Retina (tissue), 1 donor: ENCODE results near the gene LIN37.
A peak's percentile ranks its signal among the peaks of the same experiment; 100 is the strongest.
"Not testable (repeated sequence)": the region's sequence is repeated elsewhere in the genome, so short reads cannot be mapped to it uniquely, and the experiment has no call there.

Experiments
- DNase-seq: peaks from one replicate; pipeline ENCODE4 v3.0.0-alpha.2; 2016

The LIN37 gene

DNA sequence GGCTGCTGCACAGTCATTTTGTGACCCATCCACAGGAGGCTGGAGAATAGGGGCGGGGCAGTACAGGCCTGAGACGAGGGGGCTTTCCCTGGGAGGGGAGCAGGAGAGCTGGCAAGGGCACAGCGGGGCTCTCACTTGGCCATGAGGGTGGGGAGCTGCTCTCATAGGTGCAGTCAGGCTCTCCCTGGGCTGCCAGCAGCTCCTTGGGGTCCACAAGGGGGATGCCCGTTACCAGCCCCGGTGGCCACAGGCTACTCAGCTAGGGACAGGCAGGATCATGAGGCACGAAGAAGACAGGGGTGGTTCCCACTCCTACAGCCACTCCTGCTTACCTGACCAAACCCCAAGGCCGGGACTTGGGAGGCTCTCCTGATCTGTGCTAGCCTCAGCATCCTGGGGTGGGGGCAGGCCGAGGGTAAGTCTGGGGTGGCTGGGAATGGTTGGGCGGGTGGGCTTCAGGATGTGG is 43.5 kb downstream of the LIN37 start:
- DNase-seq = no peak

DNA sequence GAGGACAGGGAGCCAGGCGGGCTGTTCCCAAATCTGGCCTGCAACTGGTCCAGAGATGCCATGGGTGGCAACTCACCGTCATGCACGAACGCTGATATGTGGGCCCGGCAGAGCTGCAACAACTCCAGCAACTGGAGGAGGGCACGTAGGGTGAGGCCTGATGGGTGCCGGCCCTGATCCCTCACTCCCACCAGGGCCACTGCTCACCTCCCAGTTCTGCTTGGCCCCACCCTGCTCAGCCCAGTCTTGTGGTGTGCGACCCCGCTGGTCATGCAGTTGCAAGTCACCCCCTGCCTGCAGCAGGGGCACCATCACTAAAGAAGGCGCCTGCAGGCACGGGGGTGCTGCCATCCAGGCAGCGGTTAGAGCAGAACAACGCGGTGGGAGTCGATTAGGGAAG is 43.9 kb downstream of the LIN37 start:
- DNase-seq = no peak

DNA sequence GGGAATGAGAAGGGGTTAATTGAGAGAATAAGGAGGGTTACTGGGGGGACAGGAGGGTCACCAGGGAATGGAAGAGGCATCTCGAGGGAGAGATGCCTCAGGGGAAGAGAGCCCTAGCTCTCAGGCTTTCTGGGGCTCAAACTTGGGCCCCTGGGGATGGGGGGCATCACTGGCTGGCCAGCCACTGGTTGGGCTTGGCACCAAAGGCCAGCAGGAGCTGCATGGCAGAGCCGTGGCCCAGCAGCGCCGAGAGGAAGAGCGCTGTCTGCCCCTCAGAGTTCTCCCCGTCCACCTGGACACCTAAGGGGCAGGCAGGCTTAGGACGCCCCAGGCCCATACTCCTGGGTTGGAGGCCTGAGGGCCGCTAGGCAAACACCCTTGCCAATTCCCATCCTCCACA is 44.5 kb downstream of the LIN37 start:
- DNase-seq = no peak

DNA sequence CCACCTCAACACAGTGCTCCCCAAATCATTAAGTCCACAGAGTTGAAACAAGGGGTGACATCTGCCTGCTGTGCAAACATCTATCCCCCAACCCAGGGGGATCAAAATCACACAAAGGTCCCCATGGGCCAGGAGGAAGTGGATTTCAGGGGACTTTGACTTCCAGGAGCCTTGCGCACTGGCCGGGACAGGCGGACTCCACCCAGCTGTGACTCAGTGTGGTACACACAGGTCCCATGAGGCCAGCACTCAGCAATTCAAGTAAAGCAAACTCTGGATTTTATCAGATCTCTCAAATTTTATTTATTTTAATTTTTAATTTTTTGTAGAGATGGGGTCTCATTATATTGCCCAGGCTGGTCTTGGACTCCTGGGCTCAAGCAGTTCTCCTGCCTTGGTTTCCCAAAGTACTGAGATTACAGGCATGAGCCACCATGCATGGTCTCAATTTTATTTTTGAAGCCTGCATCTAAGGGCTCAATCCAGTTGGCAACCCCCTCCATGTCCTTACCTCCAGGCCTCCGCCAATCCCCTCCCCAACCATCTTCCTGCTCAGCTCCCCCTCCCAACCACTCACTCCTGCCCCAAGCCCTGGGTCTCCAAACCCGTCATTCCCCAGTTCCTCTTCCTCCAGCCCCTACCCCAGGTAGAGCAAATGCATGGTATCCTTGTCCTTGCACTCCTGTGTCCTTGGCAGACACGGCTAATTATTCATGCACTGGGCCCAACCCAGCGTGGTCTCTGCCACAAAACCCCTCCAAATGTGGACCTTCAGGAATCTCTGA is 45.2 kb downstream of the LIN37 start:
- no peak for DNase-seq

DNA sequence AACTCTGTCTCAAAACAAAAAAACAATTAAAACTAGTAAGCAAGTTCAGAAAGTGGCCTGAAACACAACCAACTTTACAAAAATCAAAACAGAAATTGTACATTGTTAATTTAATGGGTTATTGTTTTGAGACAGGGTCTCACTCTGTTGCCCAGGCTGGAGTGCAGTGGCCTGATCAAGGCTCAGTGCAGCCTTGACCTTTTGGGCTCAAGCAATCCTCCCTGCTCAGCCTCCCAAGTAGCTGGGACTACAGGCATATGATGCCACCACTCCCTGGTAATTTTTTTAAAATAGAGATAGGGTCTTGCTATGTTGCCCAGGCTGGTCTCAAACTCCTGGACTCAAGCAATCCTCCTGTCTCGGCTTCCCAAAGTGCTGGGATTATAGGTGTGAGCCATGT is 47.2 kb downstream of the LIN37 start:
- DNase-seq = not testable (repeated sequence)

DNA sequence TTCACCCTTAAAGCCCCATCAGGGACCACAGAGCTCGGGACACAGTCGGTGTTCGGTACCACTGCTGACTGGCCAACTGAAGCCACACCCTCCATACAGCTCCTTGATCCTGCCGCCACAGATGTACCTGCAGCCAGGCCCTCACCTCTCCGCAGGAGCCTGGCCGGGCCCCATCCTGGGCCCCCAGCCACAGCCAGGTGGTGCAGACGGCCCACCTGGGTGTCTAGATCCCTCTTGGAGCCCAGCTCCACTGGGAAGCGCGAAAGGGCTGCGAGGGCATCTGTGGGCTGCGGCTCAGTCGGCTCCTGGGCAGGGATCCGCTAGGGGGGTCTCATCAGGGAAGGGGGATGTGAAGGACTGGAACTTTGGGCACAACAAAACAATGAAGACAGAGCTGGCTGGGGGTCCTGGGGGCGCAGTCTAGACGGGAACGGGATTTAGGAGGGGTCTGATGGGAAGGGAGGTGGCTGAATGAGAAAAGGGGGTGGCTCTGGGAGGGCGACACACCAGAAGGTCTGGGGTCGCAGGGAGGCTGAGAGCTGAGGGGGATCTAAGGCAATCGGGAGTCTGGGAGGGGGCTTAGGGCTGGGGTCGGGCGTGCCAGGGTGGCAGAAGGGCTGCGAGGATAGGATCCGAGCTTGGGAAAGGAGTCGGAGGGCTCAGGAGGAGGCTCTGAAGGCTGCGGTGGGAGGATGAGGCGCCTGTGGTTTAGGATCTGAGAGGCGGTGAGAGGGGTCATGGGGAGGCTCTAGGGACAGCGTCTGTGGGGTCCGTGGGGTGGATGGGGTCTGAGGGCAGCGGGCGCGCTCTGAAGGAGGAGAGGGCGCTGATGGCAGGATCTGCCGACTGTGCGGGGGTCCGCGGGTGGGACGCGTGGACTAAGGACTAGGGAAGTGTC is 48.5 kb downstream of the LIN37 start:
- DNase-seq = no peak

DNA sequence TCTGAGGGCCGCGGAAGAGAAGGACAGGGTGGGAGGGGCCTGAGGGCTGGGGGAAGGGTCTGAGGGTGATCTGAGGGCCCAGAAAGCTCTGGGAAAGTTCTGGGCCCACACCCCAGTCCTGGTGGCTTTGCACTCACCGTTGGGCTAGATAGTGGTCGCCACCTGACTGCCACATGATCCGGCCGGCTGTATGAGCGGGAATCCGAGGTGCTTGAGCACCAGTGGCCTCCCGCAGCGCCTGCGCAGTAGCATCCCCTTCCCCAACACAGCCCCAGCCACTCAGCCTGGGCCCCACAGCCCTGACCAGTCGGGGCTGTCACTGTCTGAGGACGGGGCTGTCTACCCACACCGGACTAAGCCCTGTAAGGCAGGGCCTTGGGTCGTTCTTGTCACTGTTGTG is 49.3 kb downstream of the LIN37 start:
- peak; percentile 79 for DNase-seq

DNA sequence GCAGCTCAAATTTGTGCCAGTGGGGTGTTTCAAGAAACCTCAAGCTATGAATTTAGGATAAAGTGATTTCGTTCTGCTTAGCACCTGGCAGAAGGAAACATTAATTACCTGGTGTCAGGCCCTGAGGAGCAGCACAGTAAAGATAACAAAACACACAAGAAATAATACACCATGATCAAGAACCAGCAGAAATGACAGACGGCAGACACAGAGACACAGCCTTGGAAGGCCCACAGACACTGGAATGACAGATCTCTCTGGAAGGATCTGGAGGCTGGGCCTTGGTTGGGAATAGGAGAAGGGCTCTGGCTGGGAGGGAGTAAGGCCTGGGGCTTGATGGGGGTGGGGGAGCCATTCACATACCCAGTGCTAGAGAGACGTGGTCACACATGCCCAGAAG is 53.5 kb downstream of the LIN37 start:
- DNase-seq = no peak
